SU-DHL-6 (cell line): Measurements from ENCODE around the gene WDR53.

Source experiments
- CTCF ChIP-seq: fragments of 200-600 bp; sonication (generic); IDR thresholded peaks from one replicate; pipeline ENCODE4 v1.5.1; 2017; ENCODE audit warnings: antibody characterized with exemption, mild to moderate bottlenecking, low read length, moderate library complexity; ENCODE audit not compliant: insufficient read depth, poor library complexity, severe bottlenecking
- EZH2phosphoT487 ChIP-seq: fragments of 200-600 bp; sonication (generic), shearing (Covaris generic); conservative IDR thresholded peaks from 2 replicates; pipeline ENCODE4 v1.6.1; 2018; ENCODE audit warnings: mild to moderate bottlenecking, antibody characterized with exemption, low read length, moderate library complexity, mixed read lengths

GRCh38 chr3:196518966-196519717 is 49.2 kb downstream of the WDR53 start:
- peak; percentile 37 for TF ChIP-seq CTCF
- no peak for TF ChIP-seq EZH2phosphoT487
